Panc1 (cell line): ENCODE results near the gene DDC. TPM values are rescaled to one million over a fixed set of nuclear protein-coding genes. Genes with fewer than 3 reads are reported as not detected.

Experiments used
- ATAC-seq: fragments of 200-7000 bp; cut with Tn5 transposase; 2 replicates; pipeline ENCODE4 v1.9.1; 2020; ENCODE audit warnings: mild to moderate bottlenecking, moderate library complexity
- Bru-seq: library from RNA; stranded (reverse); fragments of 400-500 nt; gene quantifications from one replicate; lab custom pipeline; 2021; lab: Mats Ljungman, UMichigan
- BruChase-seq, 2 experiments: library from RNA; stranded (reverse); fragments of 400-500 nt; gene quantifications; one replicate each; lab custom pipeline; 2021; lab: Mats Ljungman, UMichigan
- BruUV-seq: library from RNA; stranded (reverse); fragments of 400-500 nt; replicated peaks from 2 replicates; lab custom pipeline; 2021; lab: Mats Ljungman, UMichigan
- CTCF ChIA-PET: fragments of 300-600 bp; sonication (Branson Sonifier 250); formaldehyde crosslinking; loops from one replicate; lab custom pipeline; 2022; ENCODE audit warnings: antibody characterized with exemption; lab: Charles Lee
- POLR2A ChIA-PET: fragments of 300-600 bp; sonication (Branson Sonifier 250); formaldehyde crosslinking; loops from one replicate; lab custom pipeline; 2022; ENCODE audit warnings: antibody characterized with exemption; lab: Charles Lee
- DNase-seq: peaks from one replicate; pipeline ENCODE4 v3.0.0-alpha.2; 2010; ENCODE audit warnings: low read depth, low spot score
- H3K27ac ChIP-seq: 2 replicates; pipeline ENCODE4 v1.5.1; 2011; ENCODE audit warnings: mild to moderate bottlenecking, low read length, inconsistent platforms
- H3K27me3 ChIP-seq: fragments of 200-500 bp; sonication (Bioruptor generic); 2 replicates; pipeline ENCODE4 v1.6.0; 2014; ENCODE audit warnings: low read length, inconsistent platforms; ENCODE audit not compliant: control insufficient read depth, insufficient read depth
- H3K36me3 ChIP-seq: fragments of 200-500 bp; sonication (Bioruptor generic); 2 replicates; pipeline ENCODE4 v1.5.1; 2014; ENCODE audit warnings: inconsistent platforms, mild to moderate bottlenecking, low read length, moderate library complexity; ENCODE audit not compliant: control insufficient read depth, insufficient read depth
- H3K4me1 ChIP-seq: 2 replicates; pipeline ENCODE4 v1.5.1; 2011; ENCODE audit warnings: inconsistent platforms, mild to moderate bottlenecking, low read length, moderate library complexity; ENCODE audit not compliant: control insufficient read depth, insufficient read depth
- H3K4me3 ChIP-seq, 2 experiments: 2 replicates each; pipeline ENCODE4 v1.5.1; 2011 to 2012; ENCODE audit warnings: low read depth in 2 of 2, low read length in 2 of 2, mild to moderate bottlenecking in 2 of 2, inconsistent platforms in 1 of 2, moderate library complexity in 1 of 2
- H3K9me3 ChIP-seq: fragments of 200-500 bp; sonication (Bioruptor generic); 2 replicates; pipeline ENCODE4 v1.5.1; 2014; ENCODE audit warnings: low read depth, mild to moderate bottlenecking, inconsistent platforms, low read length, moderate library complexity; ENCODE audit not compliant: control insufficient read depth, insufficient read depth
- POLR2AphosphoS5 ChIP-seq: IDR thresholded peaks from 2 replicates; pipeline ENCODE4 v1.6.1; 2012; ENCODE audit warnings: mild to moderate bottlenecking, low read depth, low read length, moderate library complexity
- SIN3A ChIP-seq: IDR thresholded peaks from 2 replicates; pipeline ENCODE4 v1.6.1; 2012; ENCODE audit warnings: low read depth, mild to moderate bottlenecking, low read length, moderate library complexity, borderline replicate concordance; ENCODE audit not compliant: insufficient read depth
- TCF7L2 ChIP-seq: IDR thresholded peaks from 2 replicates; pipeline ENCODE4 v1.6.1; 2011; ENCODE audit warnings: mild to moderate bottlenecking, low read depth, low read length, inconsistent platforms
- in situ Hi-C: cut with HindIII; loops from 2 replicates; pipeline ENCODE4 v1.10.0; 2016; ENCODE audit warnings: low sequenced_read_pairs, low pct_unique_long_range_greater_than_20kb
- intact Hi-C: fragments of 100-400 bp; cut with micrococcal nuclease; formaldehyde crosslinking; loops from one replicate; pipeline ENCODE4 v1.10.0; 2022; ENCODE audit not compliant: unreplicated experiment
- long read RNA-seq: library from polyadenylated mRNA; unstranded; transcript quantifications from one replicate; pipeline ENCODE4 v2.0.0, GENCODE V29; 2021; ENCODE audit not compliant: unreplicated experiment
- polyA plus RNA-seq: library from polyadenylated mRNA; unstranded; fragments of >200 nt; gene quantifications from one replicate; pipeline ENCODE4 v1.2.1, GENCODE V29; 2012; ENCODE audit warnings: missing spikeins; ENCODE audit not compliant: insufficient read length
- total RNA-seq: library from RNA; stranded (reverse); gene quantifications from one replicate; pipeline ENCODE4 v1.2.1, GENCODE V29; 2021; ENCODE audit not compliant: unreplicated experiment
- TF ChIP-seq, protein P1 (sequence below): fragments of 450-650 bp; IDR thresholded peaks from 2 replicates; pipeline ENCODE4 v1.5.1; 2017; ENCODE audit warnings: mild to moderate bottlenecking
- TF ChIP-seq, protein P2 (sequence below), 2 experiments: IDR thresholded peaks; 2 replicates each; pipeline ENCODE4 v1.6.1; 2011 to 2012; ENCODE audit warnings: low read depth in 2 of 2, control low read depth in 1 of 2, low read length in 1 of 2, mild to moderate bottlenecking in 1 of 2, moderate library complexity in 1 of 2; ENCODE audit not compliant: insufficient read depth in 1 of 2

Gene DDC, protein sequence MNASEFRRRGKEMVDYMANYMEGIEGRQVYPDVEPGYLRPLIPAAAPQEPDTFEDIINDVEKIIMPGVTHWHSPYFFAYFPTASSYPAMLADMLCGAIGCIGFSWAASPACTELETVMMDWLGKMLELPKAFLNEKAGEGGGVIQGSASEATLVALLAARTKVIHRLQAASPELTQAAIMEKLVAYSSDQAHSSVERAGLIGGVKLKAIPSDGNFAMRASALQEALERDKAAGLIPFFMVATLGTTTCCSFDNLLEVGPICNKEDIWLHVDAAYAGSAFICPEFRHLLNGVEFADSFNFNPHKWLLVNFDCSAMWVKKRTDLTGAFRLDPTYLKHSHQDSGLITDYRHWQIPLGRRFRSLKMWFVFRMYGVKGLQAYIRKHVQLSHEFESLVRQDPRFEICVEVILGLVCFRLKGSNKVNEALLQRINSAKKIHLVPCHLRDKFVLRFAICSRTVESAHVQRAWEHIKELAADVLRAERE
- total RNA-seq (not detected), Bru-seq, nascent RNA (percentile 9 among the genes with signal in this experiment), BruChase-seq, experiment 1, labeled RNA remaining after a 2-hour chase (percentile 9 among the genes with signal in this experiment), BruChase-seq, experiment 2, labeled RNA remaining after a 6-hour chase (percentile 4 among the genes with signal in this experiment)
- polyA plus RNA-seq = not detected
- long read RNA-seq = 0 reads

DNA sequence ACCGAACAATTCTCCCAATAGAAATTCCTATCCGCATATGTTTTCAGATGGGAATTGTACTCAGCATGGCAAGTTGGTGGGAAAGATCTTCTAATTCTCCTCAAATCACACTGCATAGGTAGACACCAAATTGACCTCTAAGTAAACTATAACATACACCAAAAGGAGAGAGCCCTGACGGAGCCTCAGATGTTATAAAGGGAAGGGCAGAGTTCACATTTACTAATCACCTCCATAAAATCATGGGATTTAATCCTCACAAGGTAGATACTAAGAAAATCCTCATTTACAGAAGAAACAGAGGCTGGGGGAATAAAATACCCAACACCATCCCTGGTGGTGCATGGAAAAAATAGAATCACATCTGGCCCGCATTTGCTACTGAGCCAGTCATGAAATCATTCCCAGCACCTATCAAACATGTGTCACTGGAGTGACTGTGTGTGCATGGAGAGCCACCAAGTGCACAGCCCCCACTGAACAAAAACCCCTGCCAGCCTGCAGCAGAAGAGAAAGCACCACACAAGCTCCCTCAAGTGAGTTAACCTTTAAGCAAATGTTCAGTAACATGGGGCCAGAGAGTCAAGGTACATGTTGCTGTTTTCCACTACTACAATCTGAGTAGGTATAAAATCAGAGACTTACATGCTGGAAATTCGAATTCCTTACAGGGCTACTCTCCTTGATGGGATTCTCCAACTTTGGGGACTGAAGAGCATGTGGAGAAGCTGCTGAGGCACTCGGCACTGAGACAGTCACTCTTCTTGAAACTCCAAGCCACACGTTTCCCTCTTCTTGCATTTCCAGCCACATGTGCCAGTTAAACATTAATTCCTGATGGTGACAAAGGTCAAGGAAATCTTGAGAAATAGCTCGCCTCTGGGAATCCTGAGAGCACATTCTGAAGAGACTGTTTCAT is at the start of gene DDC:
TSS of gene DDC (minus strand) at position 766 of the 919 bp plus-strand sequence. CDS start 21,320 bp downstream, outside the sequence.
- no peak for DNase-seq
- in situ Hi-C loops = no loop called here
- Histone ChIP-seq H3K4me1 (no peaks in the 10 kb centered on the region), H3K27me3 (peaks cover 21% of the 10 kb centered on the region), H3K27ac (no peak within 1 kb of the TSS), H3K36me3 (no peaks in the 10 kb centered on the region), H3K9me3 (no peaks in the 10 kb centered on the region), H3K4me3 (no peak within 1 kb of the TSS)
- BruUV-seq = no TSS peak
- TF ChIP-seq, protein P1, sequence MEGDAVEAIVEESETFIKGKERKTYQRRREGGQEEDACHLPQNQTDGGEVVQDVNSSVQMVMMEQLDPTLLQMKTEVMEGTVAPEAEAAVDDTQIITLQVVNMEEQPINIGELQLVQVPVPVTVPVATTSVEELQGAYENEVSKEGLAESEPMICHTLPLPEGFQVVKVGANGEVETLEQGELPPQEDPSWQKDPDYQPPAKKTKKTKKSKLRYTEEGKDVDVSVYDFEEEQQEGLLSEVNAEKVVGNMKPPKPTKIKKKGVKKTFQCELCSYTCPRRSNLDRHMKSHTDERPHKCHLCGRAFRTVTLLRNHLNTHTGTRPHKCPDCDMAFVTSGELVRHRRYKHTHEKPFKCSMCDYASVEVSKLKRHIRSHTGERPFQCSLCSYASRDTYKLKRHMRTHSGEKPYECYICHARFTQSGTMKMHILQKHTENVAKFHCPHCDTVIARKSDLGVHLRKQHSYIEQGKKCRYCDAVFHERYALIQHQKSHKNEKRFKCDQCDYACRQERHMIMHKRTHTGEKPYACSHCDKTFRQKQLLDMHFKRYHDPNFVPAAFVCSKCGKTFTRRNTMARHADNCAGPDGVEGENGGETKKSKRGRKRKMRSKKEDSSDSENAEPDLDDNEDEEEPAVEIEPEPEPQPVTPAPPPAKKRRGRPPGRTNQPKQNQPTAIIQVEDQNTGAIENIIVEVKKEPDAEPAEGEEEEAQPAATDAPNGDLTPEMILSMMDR = no peak
- no peak for TF ChIP-seq POLR2AphosphoS5
- intact Hi-C loops = no loop called here
- ChIA-PET POLR2A (no interaction called here), CTCF (no interaction called here)
- no peak for ATAC-seq

DNA sequence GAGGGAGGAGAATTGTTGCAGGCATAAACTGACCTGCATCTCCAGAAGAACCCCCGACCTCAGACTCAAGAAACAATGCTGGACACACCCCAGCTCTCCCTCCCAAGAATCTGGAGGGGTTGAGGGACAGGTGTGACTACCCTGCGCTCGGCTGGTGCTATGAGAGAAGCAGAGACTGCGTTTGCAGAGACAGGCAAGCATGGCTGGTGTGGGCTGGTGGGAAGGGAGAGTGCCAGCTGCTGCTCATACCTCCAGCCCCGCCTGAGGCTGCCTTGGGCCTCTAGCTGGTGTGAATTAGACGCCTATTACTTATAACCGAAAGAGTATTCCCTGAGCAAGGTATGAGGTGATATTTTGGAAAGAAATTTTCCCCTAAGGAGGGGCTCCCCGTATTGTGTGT is 48.3 kb upstream of the DDC start:
- in situ Hi-C loops = no loop called here
- H3K4me1 ChIP-seq = no peaks in the 10 kb centered on the region
- no peaks in the 10 kb centered on the region for H3K9me3 ChIP-seq
- intact Hi-C loops = no loop called here
- no TSS peak for BruUV-seq
- no peaks in the 10 kb centered on the region for H3K36me3 ChIP-seq
- DNase-seq (no peak), ATAC-seq (no peak)
- ChIA-PET POLR2A (no interaction called here), CTCF (no interaction called here)
- H3K27me3 ChIP-seq = no peaks in the 10 kb centered on the region
- TF ChIP-seq SIN3A = no peak
- TF ChIP-seq, protein P1 = no peak
- TF ChIP-seq POLR2AphosphoS5 = no peak
- no peak for TF ChIP-seq TCF7L2
- TF ChIP-seq, protein P2, sequence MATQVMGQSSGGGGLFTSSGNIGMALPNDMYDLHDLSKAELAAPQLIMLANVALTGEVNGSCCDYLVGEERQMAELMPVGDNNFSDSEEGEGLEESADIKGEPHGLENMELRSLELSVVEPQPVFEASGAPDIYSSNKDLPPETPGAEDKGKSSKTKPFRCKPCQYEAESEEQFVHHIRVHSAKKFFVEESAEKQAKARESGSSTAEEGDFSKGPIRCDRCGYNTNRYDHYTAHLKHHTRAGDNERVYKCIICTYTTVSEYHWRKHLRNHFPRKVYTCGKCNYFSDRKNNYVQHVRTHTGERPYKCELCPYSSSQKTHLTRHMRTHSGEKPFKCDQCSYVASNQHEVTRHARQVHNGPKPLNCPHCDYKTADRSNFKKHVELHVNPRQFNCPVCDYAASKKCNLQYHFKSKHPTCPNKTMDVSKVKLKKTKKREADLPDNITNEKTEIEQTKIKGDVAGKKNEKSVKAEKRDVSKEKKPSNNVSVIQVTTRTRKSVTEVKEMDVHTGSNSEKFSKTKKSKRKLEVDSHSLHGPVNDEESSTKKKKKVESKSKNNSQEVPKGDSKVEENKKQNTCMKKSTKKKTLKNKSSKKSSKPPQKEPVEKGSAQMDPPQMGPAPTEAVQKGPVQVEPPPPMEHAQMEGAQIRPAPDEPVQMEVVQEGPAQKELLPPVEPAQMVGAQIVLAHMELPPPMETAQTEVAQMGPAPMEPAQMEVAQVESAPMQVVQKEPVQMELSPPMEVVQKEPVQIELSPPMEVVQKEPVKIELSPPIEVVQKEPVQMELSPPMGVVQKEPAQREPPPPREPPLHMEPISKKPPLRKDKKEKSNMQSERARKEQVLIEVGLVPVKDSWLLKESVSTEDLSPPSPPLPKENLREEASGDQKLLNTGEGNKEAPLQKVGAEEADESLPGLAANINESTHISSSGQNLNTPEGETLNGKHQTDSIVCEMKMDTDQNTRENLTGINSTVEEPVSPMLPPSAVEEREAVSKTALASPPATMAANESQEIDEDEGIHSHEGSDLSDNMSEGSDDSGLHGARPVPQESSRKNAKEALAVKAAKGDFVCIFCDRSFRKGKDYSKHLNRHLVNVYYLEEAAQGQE (IDR thresholded peaks at IDR 0.05; ENCODE audit: insufficient read depth in 1 of 2, low read depth in 2 of 2, low read length in 1 of 2) = no peak
- no peak overlapping the region for H3K27ac ChIP-seq
- no peak overlapping the region for H3K4me3 ChIP-seq
